Body of pancreas (tissue), 4 donors: ENCODE data around the gene ARPC1A. TPM values are rescaled to one million over a fixed set of nuclear protein-coding genes. Genes with fewer than 3 reads are reported as not detected.
"Not testable (repeated sequence)": the region's sequence is repeated elsewhere in the genome, so short reads cannot be mapped to it uniquely, and the experiment has no call there.

Source experiments
- ATAC-seq: fragments of 150-250 bp; one replicate; pipeline ENCODE4 v1.9.1; 2016
- DNase-seq, 4 donors: peaks; one replicate each; pipeline ENCODE4 v3.0.0-alpha.2; 2019
- H3K27ac ChIP-seq, 4 donors: fragments of 200-600 bp; sonication (generic); 1 replicate in 3 of 4; 2 replicates in 1 of 4; pipeline versions ENCODE4 v1.5.1 to v1.6.1; 2016 to 2019; ENCODE audit warnings: mild to moderate bottlenecking in 1 of 4, mixed read lengths in 1 of 4, moderate library complexity in 1 of 4
- H3K27me3 ChIP-seq, 2 donors: fragments of 200-600 bp; sonication (generic); one replicate each; pipeline ENCODE4 v1.6.0; 2016; ENCODE audit warnings: mild to moderate bottlenecking in 1 of 2
- H3K36me3 ChIP-seq, 2 donors: fragments of 200-600 bp; sonication (generic); replicated peaks in 1 of 2; 2 replicates each; pipeline ENCODE4 v1.5.1; 2016; ENCODE audit warnings: low read depth in 2 of 2; ENCODE audit not compliant: insufficient read depth in 1 of 2
- H3K4me1 ChIP-seq: fragments of 200-600 bp; sonication (generic); one replicate; pipeline ENCODE4 v1.6.0; 2016
- H3K4me3 ChIP-seq, 2 donors: fragments of 200-600 bp; sonication (generic); 1 replicate in 1 of 2; 2 replicates in 1 of 2; pipeline ENCODE4 v1.5.1; 2016 to 2019
- H3K9me3 ChIP-seq, 3 donors: fragments of 200-600 bp; sonication (generic); 1 replicate in 2 of 3; 2 replicates in 1 of 3; pipeline ENCODE4 v1.5.1; 2016
- POLR2A ChIP-seq, 3 donors: fragments of 450-650 bp; IDR thresholded peaks; one replicate each; pipeline ENCODE4 v1.6.1; 2016; ENCODE audit warnings: antibody characterized with exemption in 3 of 3, mild to moderate bottlenecking in 2 of 3
- WGBS, 2 donors: methylation state at CpG; one replicate each; pipeline ENCODE4 v1.1.5; 2017; 5-methylcytosine and 5-hydroxymethylcytosine counted together
- intact Hi-C: fragments of 100-400 bp; cut with DNase I; formaldehyde crosslinking; loops from one replicate; pipeline ENCODE4 v1.15.1; 2023
- total RNA-seq, 2 donors: library from RNA; depleted of rRNA; stranded (reverse); fragments of >200 nt; gene quantifications; one replicate each; pipeline ENCODE4 v1.1.0, GENCODE V29; 2016
- TF ChIP-seq, protein P1 (sequence below), 7 experiments: fragments of 450-650 bp in 4 of 7; fragments of 200-600 bp in 3 of 7; sonication (generic) in 3 of 7; IDR thresholded peaks; one replicate each; pipeline ENCODE4 v1.5.1; 2016 to 2019; ENCODE audit warnings: antibody characterized with exemption in 7 of 7

The ARPC1A gene
- total RNA-seq, 2 donors from 2014 or later, result 63.0 to 106 TPM

- H3K36me3 ChIP-seq, result no peaks in the 10 kb centered on the region
- no peaks in the 10 kb centered on the region for H3K27me3 ChIP-seq
- H3K4me3 ChIP-seq, result no peak overlapping the region
- TF ChIP-seq, protein P1, sequence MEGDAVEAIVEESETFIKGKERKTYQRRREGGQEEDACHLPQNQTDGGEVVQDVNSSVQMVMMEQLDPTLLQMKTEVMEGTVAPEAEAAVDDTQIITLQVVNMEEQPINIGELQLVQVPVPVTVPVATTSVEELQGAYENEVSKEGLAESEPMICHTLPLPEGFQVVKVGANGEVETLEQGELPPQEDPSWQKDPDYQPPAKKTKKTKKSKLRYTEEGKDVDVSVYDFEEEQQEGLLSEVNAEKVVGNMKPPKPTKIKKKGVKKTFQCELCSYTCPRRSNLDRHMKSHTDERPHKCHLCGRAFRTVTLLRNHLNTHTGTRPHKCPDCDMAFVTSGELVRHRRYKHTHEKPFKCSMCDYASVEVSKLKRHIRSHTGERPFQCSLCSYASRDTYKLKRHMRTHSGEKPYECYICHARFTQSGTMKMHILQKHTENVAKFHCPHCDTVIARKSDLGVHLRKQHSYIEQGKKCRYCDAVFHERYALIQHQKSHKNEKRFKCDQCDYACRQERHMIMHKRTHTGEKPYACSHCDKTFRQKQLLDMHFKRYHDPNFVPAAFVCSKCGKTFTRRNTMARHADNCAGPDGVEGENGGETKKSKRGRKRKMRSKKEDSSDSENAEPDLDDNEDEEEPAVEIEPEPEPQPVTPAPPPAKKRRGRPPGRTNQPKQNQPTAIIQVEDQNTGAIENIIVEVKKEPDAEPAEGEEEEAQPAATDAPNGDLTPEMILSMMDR (IDR thresholded peaks at IDR 0.05), result no peak
- TF ChIP-seq POLR2A (IDR thresholded peaks at IDR 0.05), result no peak
- intact Hi-C loops, result no loop called here
- ATAC-seq (no peak), DNase-seq (peak in 2 of 4 donors; percentile 28 to 70)
- no peaks in the 10 kb centered on the region for H3K9me3 ChIP-seq
- H3K4me1 ChIP-seq, result peaks cover 19% of the 10 kb centered on the region
- WGBS, 2 donors, result 67 to 68% methylated on average over 6 to 7 of the region's 7 CpGs
- H3K27ac ChIP-seq, result peak overlapping the region in 2 of 4 donors; percentile 19 to 74
These were observed 53.4 kb downstream of the ARPC1A start for GRCh38 chr7:99379043-99379577.

GRCh38 chr7:99379693-99380031 is 54.0 kb downstream of the ARPC1A start:
- H3K4me3 ChIP-seq, H3K9me3 ChIP-seq, ATAC-seq, H3K27me3 ChIP-seq, DNase-seq, intact Hi-C loops, H3K36me3 ChIP-seq: not testable (repeated sequence)
- 64 to 93% methylated on average over 3 to 7 of the region's 7 CpGs for WGBS, 2 donors
- Histone ChIP-seq H3K4me1 (peaks cover 17% of the 10 kb centered on the region), H3K27ac (peak overlapping the region in 3 of 4 donors; percentile 16 to 74 (median 19))

DNA sequence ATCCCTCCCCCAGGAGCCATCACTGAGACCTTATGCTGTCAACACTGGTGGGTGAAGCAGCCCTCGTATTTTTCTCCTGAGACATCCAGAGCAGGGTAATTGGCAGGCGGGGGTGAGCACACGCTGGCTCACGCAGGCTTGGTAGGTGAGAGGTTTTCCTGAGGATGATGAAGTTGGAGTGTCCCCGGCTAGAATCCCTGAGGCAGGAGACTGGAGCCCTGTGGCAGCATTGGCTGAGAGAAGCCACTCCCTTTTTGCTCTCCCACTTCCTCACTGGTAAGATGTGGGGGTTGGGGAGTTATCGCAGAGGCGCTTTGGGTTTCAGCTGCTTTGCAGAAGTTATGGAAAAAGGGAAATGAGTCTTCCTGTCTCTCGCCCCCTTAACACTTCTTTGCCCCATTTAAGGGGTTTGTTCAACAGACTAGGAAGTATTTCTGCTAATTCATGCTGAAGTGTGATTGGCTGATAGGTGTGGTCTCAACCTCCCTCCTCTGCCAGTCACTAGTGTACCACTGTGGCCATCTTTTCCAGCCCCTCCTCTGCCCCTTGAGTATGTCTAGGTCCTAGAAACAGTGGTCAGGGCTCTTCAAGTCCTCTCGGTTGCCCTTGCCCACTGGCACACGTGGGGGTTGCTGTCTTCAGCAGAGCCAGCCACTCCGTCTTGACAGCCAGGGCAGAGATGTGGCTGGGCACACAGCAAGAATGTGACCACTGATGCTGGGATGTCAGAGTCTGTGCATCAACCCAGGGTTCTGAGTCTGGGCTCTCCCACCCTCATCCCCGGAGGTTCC is 54.5 kb downstream of the ARPC1A start:
- no peaks in the 10 kb centered on the region for H3K9me3 ChIP-seq
- peak overlapping the region in 3 of 4 donors; percentile 16 to 74 (median 46) for H3K27ac ChIP-seq
- H3K27me3 ChIP-seq, result no peaks in the 10 kb centered on the region
- intact Hi-C loops, result no loop called here
- no peak overlapping the region for H3K4me3 ChIP-seq
- no peaks in the 10 kb centered on the region for H3K36me3 ChIP-seq
- TF ChIP-seq POLR2A (IDR thresholded peaks at IDR 0.05), result no peak
- TF ChIP-seq, protein P1 (IDR thresholded peaks at IDR 0.05), result no peak
- H3K4me1 ChIP-seq, result peaks cover 17% of the 10 kb centered on the region
- ATAC-seq (no peak), DNase-seq (peak in 1 of 4 donors; percentile 65)
- 69 to 72% methylated on average over 5 to 12 of the region's 12 CpGs for WGBS, 2 donors

GRCh38 chr7:99380823-99381663 is 55.3 kb downstream of the ARPC1A start:
- 59 to 67% methylated on average over 9 to 16 of the region's 16 CpGs for WGBS, 2 donors
- no peaks in the 10 kb centered on the region for H3K36me3 ChIP-seq
- H3K27ac ChIP-seq, result peak overlapping the region in 2 of 4 donors; percentile 46 to 74
- H3K27me3 ChIP-seq, result no peaks in the 10 kb centered on the region
- ATAC-seq (peak; percentile 30), DNase-seq (peak in 2 of 4 donors; percentile 21 to 60)
- H3K4me1 ChIP-seq, result peaks cover 9% of the 10 kb centered on the region
- TF ChIP-seq, protein P1 (IDR thresholded peaks at IDR 0.05), result no peak
- no peak for TF ChIP-seq POLR2A (IDR thresholded peaks at IDR 0.05)
- H3K4me3 ChIP-seq, result no peak overlapping the region
- intact Hi-C loops, result no loop called here
- H3K9me3 ChIP-seq, result no peaks in the 10 kb centered on the region

- WGBS, 2 donors, result 61 to 74% methylated on average over 3 to 5 of the region's 7 CpGs
- DNase-seq, result no peak
- Histone ChIP-seq H3K36me3 (no peaks in the 10 kb centered on the region), H3K9me3 (no peaks in the 10 kb centered on the region), H3K27me3 (no peaks in the 10 kb centered on the region), H3K27ac (no peak overlapping the region), H3K4me1 (peaks cover 7% of the 10 kb centered on the region), H3K4me3 (no peak overlapping the region)
- TF ChIP-seq, protein P1 (IDR thresholded peaks at IDR 0.05), result no peak
- TF ChIP-seq POLR2A (IDR thresholded peaks at IDR 0.05), result no peak
- intact Hi-C loops, result no loop called here
- ATAC-seq, result no peak
These were observed 56.0 kb downstream of the ARPC1A start for GRCh38 chr7:99381664-99382075.
